K562 (cell line): Measurements from ENCODE around the gene GIGYF1. TPM values are rescaled to one million over a fixed set of nuclear protein-coding genes. Genes with fewer than 3 reads are reported as not detected.
"Not testable (repeated sequence)": the region's sequence is repeated elsewhere in the genome, so short reads cannot be mapped to it uniquely, and the experiment has no call there.

Experiments
- ATAC-seq: fragments of 200-7000 bp; cut with Tn5 transposase; 3 replicates; pipeline ENCODE4 v1.9.1; 2020; ENCODE audit warnings: moderate library complexity
- BruUV-seq: library from RNA; stranded (reverse); fragments of 400-500 nt; replicated peaks from 2 replicates; lab custom pipeline; 2021; lab: Mats Ljungman, UMichigan
- CTCF ChIA-PET: fragments of 300-600 bp; formaldehyde crosslinking; extraction: SDS; loops from one replicate; lab custom pipeline; 2021; ENCODE audit warnings: low intra/inter-chr PET ratio; lab: Yijun Ruan, JAX
- POLR2A ChIA-PET: fragments of 300-600, 350-650 bp; sonication (Branson Sonifier 250); formaldehyde crosslinking; extraction: SDS; loops from one replicate; lab custom pipeline; 2021; ENCODE audit warnings: antibody characterized with exemption, inconsistent platforms; lab: Yijun Ruan, JAX
- DNase-seq, 4 experiments: peaks; one replicate each; pipeline versions ENCODE4 v3.0.0 to v3.0.0-alpha.2; 2011 to 2018; ENCODE audit warnings: low spot score in 3 of 4, mixed read lengths in 3 of 4; ENCODE audit errors: extremely low read depth in 1 of 4
- FAIRE-seq: peaks from 2 replicates; lab custom pipeline; 2011; peaks lifted over from hg19 to GRCh38; lab: Jason Lieb, UNC
- H2AFZ ChIP-seq: 2 replicates; pipeline ENCODE4 v1.6.0; 2011; ENCODE audit warnings: low read depth, low read length, control low read depth, inconsistent platforms
- H3K27ac ChIP-seq: fragments of 200-600 bp; 3 replicates; pipeline ENCODE4 v1.8.0; 2011; ENCODE audit warnings: low read depth, mild to moderate bottlenecking, control low read depth, inconsistent platforms, low read length, moderate library complexity, mixed read lengths; ENCODE audit errors: extremely low read depth
- H3K27me3 ChIP-seq, 2 experiments: fragments of 300-600 bp in 1 of 2; 2 replicates in 1 of 2; 3 replicates in 1 of 2; pipeline versions ENCODE4 v1.6.0 to v1.8.0; 2011; ENCODE audit warnings: inconsistent platforms in 2 of 2, low read length in 2 of 2, mild to moderate bottlenecking in 1 of 2, mixed read lengths in 1 of 2, moderate library complexity in 1 of 2; ENCODE audit not compliant: control insufficient read depth in 2 of 2, insufficient read depth in 2 of 2
- H3K36me3 ChIP-seq: fragments of 300-600 bp; 3 replicates; pipeline ENCODE4 v1.8.0; 2011; ENCODE audit warnings: mild to moderate bottlenecking, low read length, inconsistent platforms; ENCODE audit not compliant: control insufficient read depth, insufficient read depth
- H3K4me1 ChIP-seq, 2 experiments: fragments of 200-600 bp in 1 of 2; replicated peaks in 1 of 2; 2 replicates in 1 of 2; 3 replicates in 1 of 2; pipeline versions ENCODE4 v1.5.1 to v1.8.0; 2011; ENCODE audit warnings: inconsistent platforms in 2 of 2, low read length in 2 of 2, mild to moderate bottlenecking in 1 of 2, mixed read lengths in 1 of 2, moderate library complexity in 1 of 2; ENCODE audit not compliant: control insufficient read depth in 2 of 2, insufficient read depth in 2 of 2
- H3K4me2 ChIP-seq: 2 replicates; pipeline ENCODE4 v1.6.1; 2011; ENCODE audit warnings: low read length, control low read depth, inconsistent platforms, mixed read lengths; ENCODE audit not compliant: insufficient read depth
- H3K4me3 ChIP-seq: fragments of 200-600 bp; sonication (generic), shearing (Covaris generic); 2 replicates; pipeline ENCODE4 v1.5.1; 2016; ENCODE audit warnings: control low read depth, inconsistent platforms
- H3K79me2 ChIP-seq: fragments of 200-600 bp; 3 replicates; pipeline ENCODE4 v1.8.0; 2011; ENCODE audit warnings: low read length, inconsistent platforms; ENCODE audit not compliant: control insufficient read depth, insufficient read depth
- H3K9ac ChIP-seq, 2 experiments: 2 replicates each; pipeline versions ENCODE4 v1.6.0 to v1.6.1; 2011; ENCODE audit warnings: low read depth in 2 of 2, low read length in 2 of 2, control low read depth in 1 of 2, inconsistent platforms in 1 of 2, mild to moderate bottlenecking in 1 of 2, mixed read lengths in 1 of 2; ENCODE audit not compliant: insufficient read depth in 1 of 2
- H3K9me1 ChIP-seq: one replicate; pipeline ENCODE4 v1.6.0; 2011; ENCODE audit warnings: inconsistent platforms, mild to moderate bottlenecking, low read length, moderate library complexity; ENCODE audit not compliant: control insufficient read depth, insufficient read depth
- H3K9me3 ChIP-seq: replicated peaks from 2 replicates; pipeline ENCODE4 v1.5.1; 2011; ENCODE audit warnings: low read depth, low read length, inconsistent platforms; ENCODE audit not compliant: control insufficient read depth, insufficient read depth
- H4K20me1 ChIP-seq: replicated peaks from 2 replicates; pipeline ENCODE4 v1.6.1; 2011; ENCODE audit warnings: low read length, inconsistent platforms, mixed read lengths; ENCODE audit not compliant: control insufficient read depth, insufficient read depth
- HDAC1 ChIP-seq, 2 experiments: fragments of 450-650 bp; IDR thresholded peaks; 2 replicates each; pipeline ENCODE4 v1.6.1; 2016 to 2017; ENCODE audit warnings: inconsistent platforms in 1 of 2, mild to moderate bottlenecking in 1 of 2, moderate library complexity in 1 of 2
- MCM3 ChIP-seq: fragments of 450-650 bp; IDR thresholded peaks from 2 replicates; pipeline ENCODE4 v1.6.1; 2016
- MCM7 ChIP-seq, 2 experiments: fragments of 450-650 bp; IDR thresholded peaks; 2 replicates each; pipeline ENCODE4 v1.6.1; 2016 to 2018
- THRB ChIP-seq: fragments of 450-650 bp; formaldehyde crosslinking; conservative IDR thresholded peaks from 2 replicates; pipeline ENCODE4 v1.4.0; 2022; ENCODE audit warnings: mild to moderate bottlenecking, missing genetic modification characterization
- ZBTB26 ChIP-seq: fragments of 450-650 bp; formaldehyde crosslinking; IDR thresholded peaks from 2 replicates; pipeline ENCODE4 v1.4.0; 2022; ENCODE audit warnings: missing genetic modification characterization
- ZNF512 ChIP-seq: IDR thresholded peaks from 2 replicates; pipeline ENCODE4 v1.6.1; 2016; ENCODE audit warnings: missing genetic modification characterization, missing compliant biosample characterization
- WGBS: fragments of 100-300 bp; shearing (Covaris generic); methylation state at CpG from one replicate; pipeline ENCODE4 v1.1.6; 2016; ENCODE audit warnings: low coverage, mixed read lengths; ENCODE audit not compliant: insufficient coverage; ENCODE audit errors: missing lambda C conversion rate; 5-methylcytosine and 5-hydroxymethylcytosine counted together
- in situ Hi-C: fragments of 300-500 bp; cut with MboI; formaldehyde crosslinking; loops from 4 replicates; pipeline ENCODE4 v1.15.0; 2018; ENCODE audit warnings: inconsistent platforms, mixed read lengths
- intact Hi-C: fragments of 100-400 bp; cut with micrococcal nuclease; formaldehyde crosslinking; loops from 2 replicates; pipeline ENCODE4 v1.14.2; 2022
- polyA plus RNA-seq, 8 experiments: library from polyadenylated mRNA; depleted of rRNA in 4 of 8; stranded (reverse) in 5 of 8; unstranded in 3 of 8; fragments of >200 nt; fragmentation: Nextera tagmentation in 2 of 8; fragmentation: Illumina TruSeq in 1 of 8; extraction: Ambion mirVana in 2 of 8; extraction: Trizol in 1 of 8; gene quantifications; 2 replicates each; pipeline versions ENCODE4 v1.2.1 to v1.2.3, GENCODE V29; 2011 to 2014; ENCODE audit warnings: inconsistent platforms in 1 of 8, missing spikeins in 1 of 8
- total RNA-seq, 7 experiments: library from RNA; depleted of rRNA in 6 of 7; stranded (reverse); fragments of >200 nt in 6 of 7; fragmentation: Illumina TruSeq in 2 of 7; extraction: Trizol in 2 of 7; gene quantifications; 2 replicates each; pipeline versions ENCODE4 v1.2.1 to v1.2.3, GENCODE V29; 2011 to 2021; ENCODE audit warnings: low replicate concordance in 1 of 7

The GIGYF1 gene
- total and polyA plus RNA-seq, 9 of the 15 experiments (the other 6 are each of a cell fraction or from before 2014, with no cell fraction given), result 0.56 to 76.2 (median 16.8) TPM

GRCh38 chr7:100701089-100701488 lies 7.0 kb upstream of the GIGYF1 start:
- FAIRE-seq, H3K4me2 ChIP-seq, H2AFZ ChIP-seq, H3K9me3 ChIP-seq, H3K9me1 ChIP-seq, H3K36me3 ChIP-seq, H3K4me3 ChIP-seq, POLR2A ChIA-PET, H3K27ac ChIP-seq, BruUV-seq, in situ Hi-C loops, H3K79me2 ChIP-seq, ATAC-seq, intact Hi-C loops, CTCF ChIA-PET, DNase-seq, H3K9ac ChIP-seq, H4K20me1 ChIP-seq: not testable (repeated sequence)
- WGBS, result 43% methylated on average over 3 of the region's 3 CpGs
- H3K27me3 ChIP-seq, result peaks cover 11 to 15% of the 10 kb centered on the region in 2 experiments
- H3K4me1 ChIP-seq, result peaks cover 0 to 16% of the 10 kb centered on the region in 2 experiments; a peak in 3 of 5 replicates
- 0 out of 2 replicates have a peak, but pooled peaks have one; percentile 56 for TF ChIP-seq THRB (CRISPR knock-in tag)
- TF ChIP-seq MCM3, result peak; percentile 75
- TF ChIP-seq ZNF512, result peak; percentile 61; the same call in 1 of the 2 replicates
- peak in 1 of 2 experiments; percentile 25; a peak in 1 of 4 replicates for TF ChIP-seq HDAC1 (IDR thresholded peaks at IDR 0.05)
- TF ChIP-seq MCM7 (IDR thresholded peaks at IDR 0.05), result 0 out of 4 replicates have a peak, but pooled peaks of 1 of the 2 experiments have one; percentile 44
- 0 out of 2 replicates have a peak, but pooled peaks have one; percentile 13 for TF ChIP-seq ZBTB26
